ENCODE results near the gene SSH2.
"Not testable (repeated sequence)": the region's sequence is repeated elsewhere in the genome, so short reads cannot be mapped to it uniquely, and the experiment has no call there.

SSH2 gene

DNA sequence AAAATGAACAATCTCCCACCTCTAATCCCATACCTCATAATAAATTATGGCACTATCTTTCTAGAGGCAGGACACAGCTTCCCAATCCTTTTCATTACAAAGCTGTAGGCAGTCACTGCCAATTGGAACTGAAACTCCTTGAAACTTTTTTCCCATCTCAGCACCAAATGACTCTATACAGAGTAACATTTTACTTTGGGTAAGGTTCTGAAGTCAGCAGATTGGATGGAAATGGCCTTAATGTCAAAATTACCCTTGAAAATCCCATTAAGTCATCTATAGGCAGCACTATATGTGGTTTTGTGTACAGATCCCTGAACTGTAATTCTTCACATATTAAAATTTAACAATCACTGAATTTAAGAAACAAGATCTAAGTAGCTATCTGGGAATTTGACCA, 277.1 kb downstream of the SSH2 start:
- no peak for DNase-seq

DNA sequence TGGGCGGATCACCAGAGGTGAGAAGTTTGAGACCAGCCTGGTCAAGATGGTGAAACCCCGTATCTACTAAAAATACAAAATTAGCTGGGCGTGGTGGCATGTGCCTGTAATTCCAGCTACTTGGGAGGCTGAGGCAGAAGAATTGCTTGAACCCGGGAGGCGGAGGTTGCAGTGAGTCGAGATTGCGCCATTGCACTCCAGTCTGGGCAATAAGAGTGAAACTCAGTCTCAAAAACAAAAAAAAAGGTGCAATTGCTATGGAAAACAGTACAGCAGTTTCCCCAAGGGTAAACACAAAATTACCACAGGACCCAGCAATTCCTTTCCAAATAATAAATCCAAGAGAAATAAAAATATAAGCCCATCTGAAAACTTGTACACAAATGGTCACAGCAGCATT, 278.1 kb downstream of the SSH2 start:
- DNase-seq, result not testable (repeated sequence)

DNA sequence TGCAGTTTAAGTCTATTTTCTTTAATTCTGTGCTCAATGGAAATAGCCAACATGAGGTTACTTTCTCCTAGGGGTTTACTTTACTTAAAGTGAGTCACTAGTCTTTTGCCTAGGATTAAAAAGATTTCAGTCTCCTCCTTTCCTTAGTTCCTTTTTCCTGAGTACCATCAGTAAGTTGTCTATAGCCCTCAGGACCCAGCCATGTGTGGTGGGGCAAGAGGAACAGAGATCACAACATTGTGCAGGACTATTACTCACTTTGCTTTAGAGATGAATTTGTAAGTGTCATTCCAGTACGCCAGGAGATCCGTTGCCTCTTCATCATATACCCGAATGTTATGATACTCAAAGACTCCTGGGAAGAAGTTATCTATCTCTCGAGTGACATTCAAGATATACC, 279.6 kb downstream of the SSH2 start:
- no peak for DNase-seq

DNA sequence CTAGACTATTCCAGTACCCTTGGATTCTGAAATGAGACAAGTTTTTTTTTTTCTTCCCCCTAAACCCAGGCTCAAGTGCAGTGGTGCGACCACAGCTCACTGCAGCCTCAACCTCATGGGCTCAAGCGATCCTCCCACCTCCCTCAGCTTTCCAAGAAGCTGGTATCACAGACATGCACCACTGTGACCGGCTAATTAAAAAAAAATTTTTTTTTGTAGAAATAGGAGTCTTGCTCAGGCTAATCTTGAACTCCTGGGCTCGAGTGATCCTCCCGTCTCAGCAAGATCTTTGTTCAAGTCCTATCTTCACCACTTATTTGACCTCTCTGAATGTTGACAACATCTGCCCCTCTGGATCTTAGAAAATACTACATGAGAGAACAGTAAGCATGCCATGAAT, 280.7 kb downstream of the SSH2 start:
- no peak for DNase-seq

GRCh38 chr17:29648005-29648404, 282.0 kb downstream of the SSH2 start:
- no peak for DNase-seq

DNA sequence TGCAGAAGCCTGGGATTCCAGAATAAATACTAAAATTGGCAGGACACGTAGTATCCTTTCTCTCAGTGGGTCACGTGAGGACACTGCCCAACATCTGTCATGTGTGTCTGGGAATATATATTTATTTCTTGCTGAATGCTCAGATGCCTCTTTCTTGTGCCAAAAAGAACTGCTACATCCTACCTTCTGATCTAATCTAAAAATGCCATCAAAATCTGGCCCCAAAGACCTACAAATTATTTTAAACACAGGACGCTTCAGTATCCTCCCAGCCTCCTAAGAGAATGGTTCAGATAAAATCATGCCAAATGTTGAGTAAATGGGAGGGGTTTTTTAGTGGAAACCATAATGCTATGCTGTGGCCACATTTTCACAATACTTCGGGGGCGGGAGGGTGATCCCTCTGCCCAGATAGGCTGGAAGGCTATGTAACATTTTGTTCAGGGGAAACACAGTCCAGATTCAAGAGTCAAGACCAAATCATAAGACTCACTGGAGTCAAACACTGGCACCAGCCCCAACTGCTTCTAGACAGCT, 284.4 kb downstream of the SSH2 start:
- DNase-seq, result no peak

GRCh38 chr17:29643817-29644160, 286.2 kb downstream of the SSH2 start:
- DNase-seq, result no peak

DNA sequence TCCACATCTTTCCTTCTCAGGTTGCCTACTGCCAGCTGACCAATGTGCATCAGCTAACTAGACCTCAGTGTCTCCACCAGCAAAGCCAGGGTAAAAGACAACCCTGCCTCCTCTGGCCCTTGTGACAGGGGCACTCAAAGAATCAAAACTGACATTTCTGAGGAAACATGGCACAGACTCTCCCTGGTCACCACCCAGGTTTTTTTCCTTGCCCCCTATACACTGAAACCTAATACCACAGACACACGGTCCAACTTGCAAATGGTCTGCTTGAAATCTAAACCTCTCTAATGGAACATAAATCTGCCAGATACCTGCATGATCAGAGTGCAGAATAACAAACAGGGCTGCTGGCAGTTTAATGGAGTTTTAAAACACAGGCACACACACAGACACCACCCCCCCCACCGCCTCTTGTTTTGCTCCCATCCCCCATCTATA, 287.8 kb downstream of the SSH2 start:
- DNase-seq, result no peak

DNA sequence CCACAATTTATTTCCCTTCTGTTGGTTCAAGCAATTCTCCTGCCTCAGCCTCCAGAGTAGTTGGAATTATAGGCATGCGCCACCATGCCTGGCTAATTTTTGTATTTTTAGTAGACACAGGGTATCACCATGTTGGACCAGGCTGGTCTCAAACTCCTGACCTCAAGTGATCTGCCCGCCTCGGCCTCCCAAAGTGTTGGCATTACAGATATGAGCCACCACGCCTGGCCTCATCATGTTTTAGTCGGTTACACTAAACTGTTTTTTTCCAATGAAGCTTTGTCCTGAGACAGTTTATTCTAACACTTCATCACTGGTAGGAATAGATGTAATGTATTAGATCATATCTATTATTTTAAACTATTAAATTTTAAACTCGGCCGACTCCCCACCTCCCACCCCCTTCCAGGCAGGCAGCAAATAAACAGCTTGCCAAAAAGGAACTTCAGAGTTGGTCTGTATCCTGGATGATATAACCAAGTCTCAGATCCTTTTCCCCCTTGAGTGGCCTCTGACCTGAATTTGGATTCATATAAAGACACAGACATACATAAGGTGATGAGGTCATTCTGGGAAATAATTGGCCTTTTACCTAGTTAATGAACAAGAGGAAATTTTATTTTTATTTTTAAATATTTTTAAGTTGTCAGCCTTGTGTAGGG, 288.9 kb downstream of the SSH2 start:
- no peak for DNase-seq

GRCh38 chr17:29640413-29640812, 289.6 kb downstream of the SSH2 start:
- DNase-seq, result peak; percentile 13

- DNase-seq, result no peak
Observed at GRCh38 chr17:29633886-29634285, 296.1 kb downstream of the SSH2 start.

GRCh38 chr17:29630630-29631193, 299.3 kb downstream of the SSH2 start:
- no peak for DNase-seq

DNA sequence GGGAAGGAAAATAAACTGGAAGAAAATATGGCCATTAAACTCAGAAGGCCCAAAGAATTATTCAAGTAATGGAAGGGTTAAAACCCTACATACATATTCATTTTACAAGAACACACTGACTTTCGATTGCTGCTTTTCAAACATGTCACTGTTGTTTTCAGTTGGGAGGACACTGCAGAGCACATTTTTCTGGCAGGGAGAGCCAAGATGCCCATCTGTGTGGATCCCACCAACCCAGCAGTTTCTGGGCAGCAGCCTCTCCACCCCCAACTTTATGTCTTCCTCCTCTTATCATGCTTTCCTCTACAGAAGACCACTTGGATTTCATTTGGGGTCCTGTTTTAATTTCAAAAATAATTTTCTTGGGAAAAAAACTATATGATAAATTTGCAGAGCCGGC, 300.2 kb downstream of the SSH2 start:
- no peak for DNase-seq

GRCh38 chr17:29628644-29629043, 301.4 kb downstream of the SSH2 start:
- no peak for DNase-seq

- no peak for DNase-seq
Observed at GRCh38 chr17:29627951-29628350, 302.1 kb downstream of the SSH2 start.

DNA sequence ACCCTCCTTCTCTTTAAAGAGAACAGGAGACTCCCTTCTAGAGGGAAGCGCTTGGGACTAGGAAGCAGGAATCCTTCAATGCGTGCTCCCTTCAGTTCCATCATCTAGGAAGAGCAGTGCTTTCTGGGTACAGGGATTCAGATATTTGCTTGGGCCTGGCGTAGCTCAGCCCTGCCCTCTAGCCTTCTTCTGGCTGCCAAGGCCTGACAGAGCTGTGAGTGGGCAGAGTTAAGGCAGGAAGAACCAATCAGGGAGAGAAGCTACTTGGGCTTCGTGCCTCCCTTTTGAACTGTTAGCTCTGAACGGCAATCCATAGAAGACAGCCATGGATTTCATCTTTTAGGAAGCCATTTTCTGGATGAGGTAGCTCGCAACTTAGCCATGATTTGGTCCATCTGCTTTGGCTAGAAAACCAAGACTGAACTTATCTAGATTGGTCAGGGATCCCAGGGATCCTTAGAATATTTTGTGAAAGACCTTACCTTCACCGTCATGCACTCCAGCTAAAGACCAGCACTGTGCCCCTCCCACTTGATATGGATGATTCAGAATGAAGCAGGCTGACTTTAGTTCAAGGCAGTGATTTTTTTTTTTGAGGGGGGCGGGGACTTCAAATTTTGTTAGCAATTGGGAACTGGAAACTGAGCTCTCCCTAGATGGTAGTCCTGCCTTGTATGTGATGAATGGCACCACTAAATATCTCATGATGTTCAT, 304.8 kb downstream of the SSH2 start:
- no peak for DNase-seq

- DNase-seq, result no peak
Observed at GRCh38 chr17:29624586-29624985, 305.4 kb downstream of the SSH2 start.

DNA sequence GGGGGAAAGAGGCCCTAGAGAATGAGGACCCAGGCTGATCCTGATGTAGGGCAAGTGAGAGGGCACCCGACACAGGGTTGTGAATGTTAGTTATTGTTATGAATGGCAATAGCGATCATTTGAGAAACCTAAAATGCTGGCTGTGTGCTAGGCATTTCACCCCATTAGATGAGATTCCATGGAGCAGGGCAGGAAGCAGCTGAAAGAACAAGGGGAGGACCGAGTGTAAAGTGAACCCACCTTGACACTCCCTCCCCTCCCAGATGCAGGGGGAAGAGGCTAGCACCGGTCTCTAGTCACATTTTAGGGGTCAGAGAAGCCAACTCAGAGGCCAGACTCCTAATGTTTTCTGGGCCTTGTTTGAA, 306.8 kb downstream of the SSH2 start:
- no peak for DNase-seq

- no peak for DNase-seq
Observed at GRCh38 chr17:29622337-29623282, 307.4 kb downstream of the SSH2 start, which contains the start of gene CORO6. TSS of gene CORO6 (minus strand) at chr17:29622912. CDS start at chr17:29621421, 1,491 bp downstream.

- DNase-seq, result no peak
Observed at GRCh38 chr17:29621751-29622194, 308.3 kb downstream of the SSH2 start.

GRCh38 chr17:29620779-29621500, 309.1 kb downstream of the SSH2 start:
- no peak for DNase-seq

DNA sequence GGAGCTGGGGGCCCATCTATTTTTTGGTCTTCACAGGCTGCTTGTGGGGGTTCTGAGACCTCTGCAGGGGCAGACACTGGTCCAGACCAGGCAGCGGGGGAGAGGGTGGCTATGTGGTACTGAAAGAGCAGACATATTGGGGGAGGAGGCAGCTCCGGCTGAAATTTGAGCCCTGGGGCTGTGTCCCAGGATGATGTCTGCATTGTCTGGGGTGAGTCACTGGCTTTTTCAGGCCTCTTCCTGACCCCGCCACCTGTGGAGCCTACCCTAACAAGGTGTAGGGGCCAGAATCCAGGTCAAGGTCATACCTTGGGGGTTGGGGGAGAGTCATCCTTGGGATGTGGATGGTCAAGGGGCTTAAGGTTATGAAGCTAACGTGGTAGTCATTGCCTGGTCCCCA, 309.8 kb downstream of the SSH2 start:
- peak; percentile 31 for DNase-seq

All from T1000 (cell line).